Measurements from ENCODE around the gene LUC7L3.
"Not testable (repeated sequence)": the region's sequence is repeated elsewhere in the genome, so short reads cannot be mapped to it uniquely, and the experiment has no call there.

Gene LUC7L3

GRCh38 chr17:50686494-50687199, 32.8 kb upstream of the LUC7L3 start:
- DNase-seq: no peak

DNA sequence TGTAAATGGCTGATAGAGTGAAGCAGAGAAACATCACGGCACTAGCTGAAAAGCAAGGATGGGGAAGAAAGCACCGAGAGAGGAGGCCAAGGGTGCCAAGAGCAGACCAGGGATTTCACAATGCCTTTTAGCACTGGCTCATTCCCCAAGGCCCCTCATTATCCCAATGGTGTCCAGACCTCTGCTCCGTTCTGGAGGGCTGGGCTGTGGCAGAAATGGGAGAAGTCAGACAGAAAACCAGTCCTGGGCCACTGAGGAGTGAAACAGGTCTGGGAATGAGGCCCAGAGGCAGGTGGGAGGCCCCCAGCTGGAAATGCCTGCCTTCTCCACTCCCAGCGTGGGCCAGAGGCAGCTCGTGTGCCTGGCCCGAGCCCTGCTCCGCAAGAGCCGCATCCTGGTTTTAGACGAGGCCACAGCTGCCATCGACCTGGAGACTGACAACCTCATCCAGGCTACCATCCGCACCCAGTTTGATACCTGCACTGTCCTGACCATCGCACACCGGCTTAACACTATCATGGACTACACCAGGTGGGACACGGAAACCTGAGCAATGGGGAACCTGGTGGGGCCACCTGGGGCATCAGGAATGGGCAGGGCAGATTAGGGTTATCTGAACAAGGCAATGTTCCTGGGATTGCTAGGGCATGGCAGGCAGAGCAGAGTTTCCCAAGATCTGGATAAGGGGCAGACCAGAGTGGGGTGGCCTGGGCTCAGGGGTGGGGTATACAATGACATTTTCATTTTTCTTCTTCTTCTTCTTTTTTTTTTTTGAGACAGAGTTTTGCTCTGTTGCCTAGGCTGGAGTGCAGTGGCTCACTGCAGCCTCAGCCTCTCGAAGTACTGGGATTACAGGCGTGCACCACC, 32.0 kb upstream of the LUC7L3 start:
- no peak for DNase-seq

DNA sequence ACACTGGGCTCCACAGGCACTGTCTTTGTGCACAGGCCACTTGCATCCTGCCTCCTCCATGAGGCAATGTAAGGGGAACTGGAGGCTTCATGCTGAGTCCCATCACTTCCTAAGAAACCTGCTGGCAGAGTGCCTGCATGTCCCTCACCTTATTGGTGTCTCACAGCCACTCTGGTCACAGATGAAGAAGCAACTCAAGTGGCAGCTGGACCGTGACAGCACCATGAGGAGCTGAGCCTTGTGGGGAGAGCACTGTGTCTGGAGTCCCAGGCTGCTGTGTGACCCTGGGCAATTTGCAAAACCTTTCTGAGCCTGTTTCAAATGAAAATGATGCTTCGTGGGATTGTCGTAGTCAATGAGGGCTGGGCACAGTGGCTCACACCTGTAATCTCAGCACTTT, 31.2 kb upstream of the LUC7L3 start:
- no peak for DNase-seq

DNA sequence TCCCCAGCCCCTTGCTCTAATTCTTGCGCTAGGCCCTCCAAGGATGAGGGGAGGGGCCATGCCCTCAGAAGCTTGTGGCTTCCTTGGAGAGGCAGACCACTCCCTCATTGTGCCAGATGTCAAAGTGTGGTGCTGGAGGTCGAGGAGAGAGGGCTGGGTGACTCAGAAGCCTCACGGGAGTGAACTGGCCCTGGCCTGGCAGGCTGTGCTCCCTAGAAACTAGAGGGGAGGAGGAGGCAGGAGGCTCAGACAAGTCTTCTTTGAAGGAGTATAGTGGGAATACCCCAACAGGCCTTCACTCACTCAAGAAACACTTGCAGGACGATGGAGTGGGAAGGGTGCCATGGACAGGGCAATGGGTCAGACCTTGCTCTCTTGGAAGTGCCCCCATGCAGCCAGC, 30.2 kb upstream of the LUC7L3 start:
- DNase-seq: no peak

DNA sequence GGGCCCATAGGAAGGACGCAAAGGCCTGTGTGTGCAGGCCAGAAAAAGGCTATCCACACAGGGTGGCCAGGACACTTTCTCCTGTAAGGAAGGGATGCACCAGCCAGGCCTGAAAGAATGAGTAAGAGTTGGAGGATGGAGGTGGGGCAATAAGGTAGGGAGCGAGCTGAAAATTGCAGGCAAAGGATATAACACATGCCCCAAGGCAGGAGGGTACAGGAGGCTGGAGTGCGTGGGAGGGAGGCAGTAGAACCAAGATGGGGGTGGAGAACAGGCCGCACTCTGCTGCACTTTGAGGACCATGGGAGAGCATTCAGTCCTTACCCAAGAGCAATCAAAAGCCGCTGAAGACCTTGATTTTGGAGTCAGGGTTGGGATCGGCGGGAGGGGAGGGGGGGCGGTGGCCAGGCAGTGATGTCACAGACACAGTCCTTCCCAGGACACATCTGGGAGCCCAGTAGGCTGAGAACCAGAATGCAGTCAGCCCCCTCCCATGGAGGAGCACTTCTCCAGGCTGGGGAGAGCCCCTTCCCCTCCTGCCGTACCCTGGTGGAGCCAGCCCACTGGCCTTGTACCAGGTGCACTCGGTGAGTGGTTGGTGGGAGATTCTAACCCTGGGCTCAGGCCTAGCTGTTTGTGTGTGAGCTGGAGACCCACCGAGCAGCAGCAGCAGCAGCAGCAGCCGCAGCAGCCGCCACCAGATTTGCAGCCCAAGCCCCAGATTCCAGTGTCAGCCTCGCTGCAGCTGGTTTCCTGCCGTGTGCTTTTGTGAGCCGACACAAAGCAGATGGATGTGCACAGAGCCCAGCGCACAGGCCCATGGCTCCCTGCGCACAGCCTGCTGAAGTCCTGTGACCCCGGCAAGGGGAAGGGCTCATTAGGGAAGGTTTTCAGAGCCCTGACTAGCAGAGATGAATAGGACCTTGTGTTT, 29.2 kb upstream of the LUC7L3 start:
- DNase-seq: no peak

- DNase-seq: no peak
Observed at GRCh38 chr17:50690887-50691549, 28.4 kb upstream of the LUC7L3 start.

DNA sequence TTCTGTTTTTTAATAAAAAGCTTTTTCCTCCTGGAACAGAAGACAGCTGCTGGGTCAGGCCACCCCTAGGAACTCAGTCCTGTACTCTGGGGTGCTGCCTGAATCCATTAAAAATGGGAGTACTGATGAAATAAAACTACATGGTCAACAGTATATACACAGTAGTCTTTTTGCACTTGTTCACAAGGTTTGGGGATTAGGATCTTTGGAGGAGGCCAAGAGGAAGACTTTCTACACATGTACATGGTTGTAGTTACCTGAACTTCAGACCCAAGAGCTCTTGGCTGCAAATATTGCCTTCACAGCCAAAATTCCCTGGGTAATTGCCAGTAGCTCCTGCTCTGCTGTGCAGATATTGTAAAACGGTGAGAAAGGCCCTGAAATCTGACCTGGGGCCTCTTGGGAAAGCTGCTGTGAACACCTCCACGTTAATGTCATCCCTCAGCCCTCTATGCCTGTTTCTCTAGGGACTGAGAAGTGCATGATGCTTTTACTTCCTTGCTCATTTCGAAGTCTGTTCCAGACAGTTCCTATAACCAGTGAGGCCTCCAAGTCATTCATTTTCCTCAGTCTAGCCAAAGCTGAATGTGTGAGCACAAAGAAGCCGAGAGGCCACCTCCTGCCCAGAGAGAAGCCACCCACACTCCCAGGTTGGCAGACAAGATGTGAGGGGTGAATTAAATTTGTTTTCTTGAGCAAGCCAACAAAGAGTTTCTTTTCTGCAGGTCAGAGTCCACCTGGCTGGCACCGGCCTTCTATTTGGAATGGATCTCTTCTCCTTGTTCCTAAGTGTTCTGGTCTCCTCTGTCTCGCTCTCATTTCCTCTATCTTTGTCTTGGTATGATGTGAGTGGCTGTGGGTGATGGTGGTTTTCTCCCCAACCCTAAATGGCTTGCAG, 27.6 kb upstream of the LUC7L3 start:
- DNase-seq: no peak

DNA sequence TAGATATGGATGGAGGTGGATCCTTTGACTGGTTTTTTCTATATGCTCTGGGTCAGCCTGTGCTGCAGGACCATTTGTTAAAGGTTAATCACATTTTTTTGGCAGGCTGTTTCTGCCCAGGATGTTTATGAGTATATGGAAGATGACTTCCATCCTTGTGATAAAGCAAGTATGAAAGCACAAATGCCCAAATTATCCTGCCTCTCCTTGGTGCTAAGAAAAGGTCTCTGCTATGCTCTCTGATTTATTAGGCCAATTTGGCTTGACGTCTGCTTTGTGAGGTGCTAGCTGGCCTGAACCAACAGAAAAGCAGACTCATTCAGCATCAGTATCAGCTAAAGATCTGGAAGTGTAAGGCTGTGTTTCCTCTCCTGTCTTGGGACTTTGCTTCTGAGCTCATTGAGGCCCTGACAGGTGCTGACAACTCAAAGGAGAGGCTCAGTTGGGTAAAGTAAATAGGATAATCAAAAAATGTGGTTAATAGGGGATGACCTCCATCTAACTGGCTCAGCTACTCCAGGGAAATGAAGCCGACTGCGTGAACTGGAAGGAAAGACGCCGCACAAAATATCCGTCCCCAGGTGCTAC, 26.9 kb upstream of the LUC7L3 start:
- no peak for DNase-seq

DNA sequence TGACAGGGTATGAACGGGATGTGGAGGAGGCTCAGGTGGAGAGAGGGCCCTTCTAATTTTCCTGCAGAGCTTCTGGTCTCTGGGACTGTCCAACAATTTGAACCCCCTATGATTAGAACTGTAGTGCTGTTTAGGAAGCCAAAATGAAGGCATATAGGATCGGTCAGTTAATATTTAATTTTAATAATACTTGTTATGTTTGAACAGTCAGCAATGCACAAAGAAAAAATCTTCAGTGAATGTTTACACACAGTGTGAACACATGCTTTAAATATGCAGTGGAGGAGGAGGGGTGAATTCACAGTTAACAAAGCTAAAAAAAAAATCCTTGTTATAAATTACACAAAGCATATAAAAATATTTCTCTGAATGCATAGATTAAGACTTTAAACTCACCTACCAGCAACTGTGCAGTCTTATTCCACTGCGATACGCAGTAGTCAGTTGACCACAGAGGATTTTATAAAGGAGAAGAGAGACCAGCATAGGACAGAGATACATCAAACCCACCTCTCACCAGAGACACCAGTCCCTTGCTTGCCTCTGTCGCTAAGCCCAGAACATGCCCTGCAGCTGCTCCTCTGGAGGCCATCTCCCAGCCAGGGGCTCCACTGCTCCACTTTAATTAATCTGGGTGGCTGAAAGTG, 26.2 kb upstream of the LUC7L3 start:
- DNase-seq: no peak

DNA sequence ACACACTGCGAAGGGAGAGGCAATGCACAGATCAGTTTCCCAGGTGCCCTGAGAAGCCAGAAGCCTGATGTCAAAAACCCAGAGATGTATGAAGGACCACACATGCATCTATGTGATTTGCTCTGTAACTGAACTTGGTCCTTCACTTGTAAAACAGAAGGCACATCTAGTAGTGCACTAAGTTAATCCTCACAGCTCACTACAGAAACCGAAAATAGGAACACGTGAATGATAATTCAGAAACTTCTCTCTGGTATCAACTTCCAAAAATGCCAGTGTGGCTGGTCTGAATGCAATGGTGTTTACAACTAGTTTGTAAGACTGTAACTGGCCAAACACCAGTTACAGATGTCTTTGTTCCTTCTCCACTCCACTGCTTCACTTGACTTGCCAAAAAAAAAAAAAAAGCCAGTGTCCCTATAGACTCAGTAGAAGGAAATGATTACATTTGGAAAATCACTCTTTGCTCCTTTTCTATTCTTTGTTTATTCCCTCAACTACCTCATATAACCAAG, 23.0 kb upstream of the LUC7L3 start:
- DNase-seq: no peak

- no peak for DNase-seq
Observed at GRCh38 chr17:50697062-50697461, 22.3 kb upstream of the LUC7L3 start.

DNA sequence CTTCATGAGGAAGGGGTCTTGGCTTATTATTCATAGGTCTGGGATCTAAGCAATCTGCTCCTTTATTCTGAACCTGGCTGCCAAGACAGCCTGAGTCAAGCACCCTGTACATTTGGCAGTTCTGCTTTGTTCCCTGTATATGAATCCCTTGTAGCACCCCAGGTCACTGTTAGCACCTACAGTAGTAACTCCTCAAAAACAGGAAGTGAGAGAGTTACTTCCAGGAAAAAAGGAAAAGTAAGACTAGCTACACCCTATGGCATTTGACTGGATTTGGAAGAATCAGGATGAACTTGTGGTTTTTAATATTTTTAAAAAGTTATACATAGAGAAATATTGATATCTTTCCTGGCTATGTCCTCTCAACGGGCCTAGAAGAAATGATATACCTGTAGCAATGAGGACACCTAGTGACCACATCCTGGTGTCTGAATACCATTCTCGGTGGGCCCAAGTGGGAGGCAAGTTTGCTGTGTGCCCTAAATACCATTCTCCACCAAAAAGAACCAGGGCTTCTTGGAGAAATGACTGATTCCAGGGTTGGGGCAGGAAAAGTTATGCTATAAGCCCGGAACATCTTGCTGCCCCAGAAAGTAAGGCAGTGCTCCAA, 21.6 kb upstream of the LUC7L3 start:
- DNase-seq: no peak

- no peak for DNase-seq
Observed at GRCh38 chr17:50699410-50699809, 20.0 kb upstream of the LUC7L3 start.

DNA sequence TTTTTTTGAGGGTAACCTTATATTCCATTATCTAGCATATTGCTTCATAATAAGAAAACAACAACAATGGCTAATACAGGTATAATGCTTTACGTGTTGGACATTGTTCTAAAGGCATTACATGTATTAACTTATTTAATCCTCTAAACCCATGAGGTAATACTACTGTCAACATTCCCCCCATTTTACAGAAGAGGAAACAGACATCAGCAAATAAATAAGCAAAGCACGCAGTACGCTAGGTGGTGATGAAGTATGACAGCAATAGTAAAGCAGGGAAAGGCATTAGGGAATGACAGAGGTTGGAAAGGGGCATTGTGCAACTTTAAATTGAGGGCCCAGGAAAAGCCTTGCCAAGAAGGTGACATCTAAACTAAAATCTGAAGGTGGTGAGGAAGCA, 16.2 kb upstream of the LUC7L3 start:
- no peak for DNase-seq

GRCh38 chr17:50707289-50708049, 11.9 kb upstream of the LUC7L3 start, which contains the start of gene ANKRD40:
TSS of gene ANKRD40 (minus strand) at chr17:50707914. CDS start at chr17:50707654, 260 bp downstream.
- peak; percentile 94 for DNase-seq

GRCh38 chr17:50708050-50709000, 11.1 kb upstream of the LUC7L3 start:
- peak; percentile 70 for DNase-seq

- not testable (repeated sequence) for DNase-seq
Observed at GRCh38 chr17:50709053-50709452, 10.3 kb upstream of the LUC7L3 start.

DNA sequence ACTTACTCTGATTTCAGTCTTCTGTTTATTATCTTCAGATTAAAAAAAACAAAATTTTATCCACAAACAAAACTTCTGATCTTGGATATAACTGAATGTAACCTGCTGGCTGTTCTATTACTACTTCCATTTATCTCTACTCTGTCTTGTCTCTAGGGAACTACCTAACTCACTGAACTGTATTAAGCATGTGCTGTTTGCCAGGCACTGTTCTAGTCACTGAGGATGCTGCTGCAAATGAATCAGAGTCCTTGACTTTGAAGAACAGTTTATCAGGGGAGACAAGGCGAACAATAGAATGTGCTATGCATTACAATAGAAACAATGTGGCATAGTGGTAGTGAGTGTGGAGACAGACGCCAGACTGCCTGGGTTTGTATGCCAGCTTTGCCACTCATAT, 9.4 kb upstream of the LUC7L3 start:
- DNase-seq: no peak

Data from SHP77 treated with DMSO at 0.1 percent for 48 hours (cell line).